RKO (cell line): ENCODE data around the gene SPDYE2B.
"Not testable (repeated sequence)": the region's sequence is repeated elsewhere in the genome, so short reads cannot be mapped to it uniquely, and the experiment has no call there.

Experiments used
- DNase-seq: peaks from one replicate; pipeline ENCODE4 v3.0.0-alpha.2; 2016; ENCODE audit warnings: low spot score

Gene SPDYE2B

GRCh38 chr7:102643404-102643803, 6.7 kb upstream of the SPDYE2B start:
- not testable (repeated sequence) for DNase-seq

- DNase-seq: not testable (repeated sequence)
Measured at GRCh38 chr7:102647813-102648212, 2.3 kb upstream of the SPDYE2B start.

GRCh38 chr7:102664765-102665164, 14.6 kb downstream of the SPDYE2B start:
- not testable (repeated sequence) for DNase-seq

- DNase-seq: not testable (repeated sequence)
Measured at GRCh38 chr7:102666850-102667249, 16.7 kb downstream of the SPDYE2B start.

- not testable (repeated sequence) for DNase-seq
Measured at GRCh38 chr7:102667523-102667922, 17.4 kb downstream of the SPDYE2B start.

GRCh38 chr7:102671166-102671955, 21.2 kb downstream of the SPDYE2B start, which contains the start of gene POLR2J2:
POLR2J2 (minus strand) TSS chr7:102671663; CDS start chr7:102671601, 62 bp downstream.
- DNase-seq: not testable (repeated sequence)

GRCh38 chr7:102671956-102672307, 21.8 kb downstream of the SPDYE2B start:
- not testable (repeated sequence) for DNase-seq

GRCh38 chr7:102673447-102674067, 23.4 kb downstream of the SPDYE2B start:
- not testable (repeated sequence) for DNase-seq

GRCh38 chr7:102675545-102675944, 25.4 kb downstream of the SPDYE2B start:
- not testable (repeated sequence) for DNase-seq

GRCh38 chr7:102680780-102681179, 30.7 kb downstream of the SPDYE2B start:
- not testable (repeated sequence) for DNase-seq

GRCh38 chr7:102682560-102682959, 32.4 kb downstream of the SPDYE2B start:
- DNase-seq: not testable (repeated sequence)

GRCh38 chr7:102688299-102689036, 38.3 kb downstream of the SPDYE2B start:
- not testable (repeated sequence) for DNase-seq

- not testable (repeated sequence) for DNase-seq
Measured at GRCh38 chr7:102689436-102690282, 39.5 kb downstream of the SPDYE2B start.

- not testable (repeated sequence) for DNase-seq
Measured at GRCh38 chr7:102690602-102691001, 40.5 kb downstream of the SPDYE2B start.

- DNase-seq: not testable (repeated sequence)
Measured at GRCh38 chr7:102694008-102694407, 43.9 kb downstream of the SPDYE2B start.

GRCh38 chr7:102695033-102695552, 45.0 kb downstream of the SPDYE2B start:
- DNase-seq: not testable (repeated sequence)

- DNase-seq: not testable (repeated sequence)
Measured at GRCh38 chr7:102696009-102696408, 45.9 kb downstream of the SPDYE2B start.

- not testable (repeated sequence) for DNase-seq
Measured at GRCh38 chr7:102697642-102698512, 47.8 kb downstream of the SPDYE2B start.

GRCh38 chr7:102698962-102699750, 49.0 kb downstream of the SPDYE2B start:
- DNase-seq: not testable (repeated sequence)
